A673 (cell line): ENCODE data around the gene MARK2. TPM values are rescaled to one million over a fixed set of nuclear protein-coding genes. Genes with fewer than 3 reads are reported as not detected.
"Not testable (repeated sequence)": the region's sequence is repeated elsewhere in the genome, so short reads cannot be mapped to it uniquely, and the experiment has no call there.

Source experiments
- BruUV-seq: library from RNA; stranded (reverse); fragments of 400-500 nt; replicated peaks from 2 replicates; lab custom pipeline; 2021; lab: Mats Ljungman, UMichigan
- CTCF ChIA-PET: fragments of 300-600 bp; sonication (Branson Sonifier 250); formaldehyde crosslinking; loops from one replicate; lab custom pipeline; 2022; ENCODE audit warnings: antibody characterized with exemption; lab: Charles Lee
- POLR2A ChIA-PET: fragments of 300-600 bp; sonication (Branson Sonifier 250); formaldehyde crosslinking; loops from one replicate; lab custom pipeline; 2022; ENCODE audit warnings: antibody characterized with exemption; ENCODE audit not compliant: low non-redundant PET; lab: Charles Lee
- DNase-seq: peaks from one replicate; pipeline ENCODE4 v3.0.0-alpha.2; 2015; ENCODE audit warnings: low spot score
- H3K27ac ChIP-seq: fragments of 200-600 bp; sonication (generic); 2 replicates; pipeline ENCODE4 v1.5.1; 2016; ENCODE audit warnings: mixed run types, low read depth, mild to moderate bottlenecking, mixed read lengths, antibody characterized with exemption, low read length; ENCODE audit not compliant: poor library complexity, severe bottlenecking
- H3K27me3 ChIP-seq: fragments of 200-600 bp; sonication (generic); replicated peaks from 2 replicates; pipeline ENCODE4 v1.6.1; 2017; ENCODE audit warnings: mixed run types, low read depth, mild to moderate bottlenecking, mixed read lengths, antibody characterized with exemption, low read length; ENCODE audit not compliant: insufficient read depth, poor library complexity
- H3K36me3 ChIP-seq: fragments of 200-600 bp; sonication (generic); 2 replicates; pipeline ENCODE4 v1.6.1; 2016; ENCODE audit warnings: mixed run types, mild to moderate bottlenecking, mixed read lengths, antibody characterized with exemption, low read length; ENCODE audit not compliant: insufficient read depth, poor library complexity, severe bottlenecking
- H3K4me1 ChIP-seq: fragments of 200-600 bp; sonication (generic); 2 replicates; pipeline ENCODE4 v1.6.1; 2017; ENCODE audit warnings: mixed run types, mild to moderate bottlenecking, mixed read lengths, antibody characterized with exemption, low read length; ENCODE audit not compliant: insufficient read depth, poor library complexity, severe bottlenecking
- H3K4me3 ChIP-seq: fragments of 200-600 bp; sonication (generic); 2 replicates; pipeline ENCODE4 v1.5.1; 2016; ENCODE audit warnings: low read depth, mixed run types, mild to moderate bottlenecking, mixed read lengths, low read length; ENCODE audit not compliant: poor library complexity, severe bottlenecking
- H3K9me3 ChIP-seq: fragments of 200-600 bp; sonication (generic); 2 replicates; pipeline ENCODE4 v1.6.1; 2016; ENCODE audit warnings: mixed run types, low read depth, mild to moderate bottlenecking, mixed read lengths, antibody characterized with exemption, low read length; ENCODE audit not compliant: poor library complexity, severe bottlenecking
- EZH2 ChIP-seq: fragments of 200-600 bp; sonication (generic); IDR thresholded peaks from 2 replicates; pipeline ENCODE4 v1.6.1; 2017; ENCODE audit warnings: borderline replicate concordance, low read depth, mild to moderate bottlenecking, mixed read lengths, antibody characterized with exemption, low read length; ENCODE audit not compliant: poor library complexity, severe bottlenecking
- intact Hi-C: fragments of 100-400 bp; cut with micrococcal nuclease; formaldehyde crosslinking; loops from one replicate; pipeline ENCODE4 v1.10.0; 2022; ENCODE audit not compliant: unreplicated experiment
- total RNA-seq: library from RNA; stranded (reverse); gene quantifications from 2 replicates; pipeline ENCODE4 v1.2.3, GENCODE V29; 2021
- TF ChIP-seq, protein P1 (sequence below): fragments of 300-800, 200-600 bp; sonication (generic); conservative IDR thresholded peaks from 2 replicates; pipeline ENCODE4 v1.5.1; 2017; ENCODE audit warnings: low read depth, mild to moderate bottlenecking, antibody characterized with exemption, low read length, moderate library complexity, mixed read lengths

MARK2 gene
- total RNA-seq, 1 experiment from 2014 or later = 61.7 TPM

DNA sequence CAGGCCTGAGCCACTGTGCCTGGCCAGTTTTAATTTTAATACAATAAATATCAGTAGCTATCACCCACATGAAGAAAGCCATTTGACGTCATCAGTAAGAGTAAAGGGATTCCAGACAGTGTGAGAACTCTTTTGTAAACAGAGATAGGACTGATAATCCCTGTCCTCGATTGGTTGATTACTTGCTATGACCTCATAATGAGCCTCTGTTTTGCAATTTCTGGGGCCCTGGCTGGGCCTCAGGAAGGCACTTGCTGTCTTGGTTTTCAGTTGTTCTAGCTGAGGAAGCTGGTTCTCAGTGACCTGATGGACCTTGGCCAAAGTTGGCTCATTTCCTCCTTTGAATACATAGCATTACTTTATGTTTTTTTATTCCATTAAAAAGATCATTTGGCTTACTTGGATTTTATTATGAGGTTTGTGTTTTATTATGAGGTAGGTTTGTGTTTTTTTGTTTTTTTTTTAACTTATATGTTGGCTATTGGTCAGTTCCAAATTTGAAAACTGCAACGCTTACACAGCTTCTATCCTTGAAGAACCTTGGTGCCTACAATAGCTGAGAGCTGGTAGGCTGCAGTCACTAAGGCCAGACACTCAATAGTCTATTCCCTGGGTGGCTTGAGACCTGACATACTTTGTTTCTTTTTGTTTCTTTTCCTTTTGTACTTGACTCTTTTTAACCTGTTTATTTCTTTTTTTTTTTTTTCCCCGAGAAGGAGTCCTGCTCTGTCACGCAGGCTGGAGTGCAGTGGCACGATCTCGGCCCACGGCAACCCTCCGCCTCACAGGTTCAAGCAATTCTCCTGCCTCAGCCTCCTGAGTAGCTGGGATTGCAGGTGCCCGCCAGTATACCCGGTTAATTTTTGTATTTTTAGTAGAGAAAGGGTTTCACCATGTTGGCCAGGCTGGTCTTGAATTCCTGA is 20.0 kb downstream of the MARK2 start:
- no peak overlapping the region for H3K27ac ChIP-seq
- intact Hi-C loops = no loop called here
- no peak overlapping the region for H3K4me3 ChIP-seq
- CTCF ChIA-PET = no interaction called here
- H3K4me1 ChIP-seq = peaks cover 23% of the 10 kb centered on the region
- no peak for TF ChIP-seq EZH2
- TF ChIP-seq, protein P1, sequence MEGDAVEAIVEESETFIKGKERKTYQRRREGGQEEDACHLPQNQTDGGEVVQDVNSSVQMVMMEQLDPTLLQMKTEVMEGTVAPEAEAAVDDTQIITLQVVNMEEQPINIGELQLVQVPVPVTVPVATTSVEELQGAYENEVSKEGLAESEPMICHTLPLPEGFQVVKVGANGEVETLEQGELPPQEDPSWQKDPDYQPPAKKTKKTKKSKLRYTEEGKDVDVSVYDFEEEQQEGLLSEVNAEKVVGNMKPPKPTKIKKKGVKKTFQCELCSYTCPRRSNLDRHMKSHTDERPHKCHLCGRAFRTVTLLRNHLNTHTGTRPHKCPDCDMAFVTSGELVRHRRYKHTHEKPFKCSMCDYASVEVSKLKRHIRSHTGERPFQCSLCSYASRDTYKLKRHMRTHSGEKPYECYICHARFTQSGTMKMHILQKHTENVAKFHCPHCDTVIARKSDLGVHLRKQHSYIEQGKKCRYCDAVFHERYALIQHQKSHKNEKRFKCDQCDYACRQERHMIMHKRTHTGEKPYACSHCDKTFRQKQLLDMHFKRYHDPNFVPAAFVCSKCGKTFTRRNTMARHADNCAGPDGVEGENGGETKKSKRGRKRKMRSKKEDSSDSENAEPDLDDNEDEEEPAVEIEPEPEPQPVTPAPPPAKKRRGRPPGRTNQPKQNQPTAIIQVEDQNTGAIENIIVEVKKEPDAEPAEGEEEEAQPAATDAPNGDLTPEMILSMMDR = no peak
- POLR2A ChIA-PET = interaction anchor here (0.8 kb wide), 1 partner anchor 9 kb away, joined by 3 read pairs; no protein-coding TSS in a partner anchor
- peaks cover 6% of the 10 kb centered on the region for H3K36me3 ChIP-seq
- DNase-seq = peak; percentile 43
- no peaks in the 10 kb centered on the region for H3K9me3 ChIP-seq
- no TSS peak for BruUV-seq
- no peaks in the 10 kb centered on the region for H3K27me3 ChIP-seq

DNA sequence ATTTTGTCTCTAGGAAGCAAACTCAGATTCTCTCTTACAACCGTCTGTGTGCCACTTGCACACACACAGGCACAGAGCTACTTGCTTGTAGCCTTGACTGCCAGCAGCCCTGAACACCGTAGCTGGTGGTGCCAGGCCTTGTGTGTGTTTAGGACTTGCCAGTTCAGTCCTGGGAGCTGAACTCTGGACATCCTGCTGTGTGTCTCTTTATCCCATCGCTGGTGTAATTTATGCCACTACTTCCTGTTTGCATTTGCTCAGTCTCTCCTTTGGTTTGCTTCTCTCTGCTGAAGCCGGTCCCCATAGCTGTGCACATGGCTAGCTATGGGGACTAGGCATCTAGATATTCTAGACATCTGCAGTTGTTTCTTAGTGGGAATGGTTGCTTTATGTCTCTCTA is 24.0 kb downstream of the MARK2 start:
- H3K27ac ChIP-seq = peak overlapping the region; percentile 53
- H3K4me1 ChIP-seq = peaks cover 43% of the 10 kb centered on the region
- DNase-seq = peak; percentile 88
- CTCF ChIA-PET = no interaction called here
- no peaks in the 10 kb centered on the region for H3K27me3 ChIP-seq
- no peak for TF ChIP-seq EZH2
- TF ChIP-seq, protein P1 = no peak
- no TSS peak for BruUV-seq
- no peak overlapping the region for H3K4me3 ChIP-seq
- H3K36me3 ChIP-seq = peaks cover 6% of the 10 kb centered on the region
- no peaks in the 10 kb centered on the region for H3K9me3 ChIP-seq
- POLR2A ChIA-PET = no interaction called here
- intact Hi-C loops = no loop called here

DNA sequence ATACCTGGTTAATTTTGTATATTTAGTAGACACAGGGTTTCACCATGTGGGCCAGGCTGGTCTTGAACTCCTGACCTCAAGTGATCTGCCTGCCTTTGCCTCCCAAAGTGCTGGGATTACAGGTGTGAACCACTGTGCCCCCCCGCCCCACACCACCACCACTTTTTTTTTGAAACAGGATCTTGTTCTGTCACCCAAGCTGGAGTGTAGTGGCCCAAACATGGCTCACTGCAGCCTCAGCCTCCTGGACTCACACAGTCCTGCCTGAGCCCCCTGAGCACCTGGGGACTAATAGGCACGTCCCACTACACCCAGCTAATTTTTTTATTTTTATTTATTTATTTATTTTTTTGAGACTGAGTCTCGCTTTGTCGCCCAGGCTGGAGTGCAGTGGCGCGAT is 24.7 kb downstream of the MARK2 start:
- POLR2A ChIA-PET, H3K27me3 ChIP-seq, H3K4me3 ChIP-seq, BruUV-seq, intact Hi-C loops, DNase-seq, H3K9me3 ChIP-seq, CTCF ChIA-PET, H3K36me3 ChIP-seq: not testable (repeated sequence)
- H3K27ac ChIP-seq = peak overlapping the region; percentile 26
- peaks cover 38% of the 10 kb centered on the region for H3K4me1 ChIP-seq
